ENCODE data around the gene KRT76. TPM values are rescaled to one million over a fixed set of nuclear protein-coding genes. Genes with fewer than 3 reads are reported as not detected.

KRT76 gene
- total RNA-seq (2022; extraction: Qiagen RNA extraction; ENCODE audit: low read depth): not detected in 5 replicates

DNA sequence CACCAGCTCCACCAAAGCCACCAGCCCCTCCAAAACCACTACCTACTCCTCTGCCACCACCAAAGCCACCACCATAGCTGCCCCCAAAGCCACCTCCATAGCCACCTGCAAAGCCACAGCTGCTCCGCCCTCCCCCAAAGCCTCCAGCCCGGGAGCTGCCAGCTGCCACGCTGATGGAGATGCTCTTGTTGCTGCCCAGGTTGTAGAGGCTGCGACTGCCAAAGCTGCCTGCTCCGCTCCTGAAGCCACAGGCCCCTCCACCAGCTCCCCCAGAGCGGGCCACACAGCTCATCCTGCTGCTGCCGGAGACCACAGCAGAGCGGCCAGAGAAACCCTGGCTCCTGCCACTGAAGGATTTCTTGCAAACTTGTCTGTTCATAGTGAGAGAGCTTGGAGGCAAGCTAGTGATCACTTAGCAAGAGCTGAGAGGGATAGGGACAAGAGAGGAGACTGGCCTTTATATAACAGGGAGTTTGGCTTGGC lies at the start of gene KRT76:
Gene KRT76, minus strand, starts transcription at position 433 of the 483 bp plus-strand sequence. Its CDS starts 54 bp downstream, at position 379.

DNA sequence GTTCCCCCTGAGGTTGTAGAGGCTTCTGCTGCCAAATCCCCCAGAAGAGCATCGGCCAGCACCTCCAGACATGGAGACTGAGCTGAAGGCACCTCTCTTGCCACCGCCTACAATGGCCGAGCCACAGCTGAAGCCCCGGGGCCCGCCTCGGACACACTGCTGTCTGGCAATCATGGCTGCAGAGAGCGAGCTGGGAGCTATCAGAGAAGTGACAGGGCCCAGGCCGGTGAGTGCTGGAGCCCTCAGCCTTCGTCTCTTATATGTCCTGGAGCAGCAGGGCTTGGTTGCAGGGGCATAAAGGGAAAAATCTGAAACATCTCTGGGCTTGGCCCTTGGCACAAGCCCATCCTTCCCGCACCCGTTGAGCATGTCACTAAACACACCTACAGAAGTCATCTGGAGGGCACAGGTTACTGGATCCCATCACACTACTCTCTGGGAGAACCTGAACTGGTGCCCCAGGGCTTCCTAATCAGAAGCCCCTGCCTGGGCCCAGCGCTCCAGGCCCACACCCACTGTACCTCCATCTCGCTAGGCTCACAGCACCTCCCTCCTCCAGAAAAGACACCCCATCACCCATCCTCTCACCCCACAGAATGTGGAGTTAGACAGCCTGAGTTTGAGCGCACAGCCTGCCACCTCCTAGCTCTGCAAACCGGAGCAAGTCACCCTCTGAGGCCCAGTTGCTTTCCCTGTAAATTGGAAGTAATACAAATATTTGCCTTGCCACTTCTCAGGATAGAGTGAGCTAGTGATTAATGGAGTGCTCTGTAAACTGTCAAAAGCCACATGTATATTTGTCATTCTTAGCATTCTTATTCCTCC lies 37.0 kb upstream of the KRT76 start, which contains the start of gene KRT4:
Gene KRT4, minus strand, starts transcription at position 232 of the 825 bp plus-strand sequence. Its CDS starts 58 bp downstream, at position 174.

DNA sequence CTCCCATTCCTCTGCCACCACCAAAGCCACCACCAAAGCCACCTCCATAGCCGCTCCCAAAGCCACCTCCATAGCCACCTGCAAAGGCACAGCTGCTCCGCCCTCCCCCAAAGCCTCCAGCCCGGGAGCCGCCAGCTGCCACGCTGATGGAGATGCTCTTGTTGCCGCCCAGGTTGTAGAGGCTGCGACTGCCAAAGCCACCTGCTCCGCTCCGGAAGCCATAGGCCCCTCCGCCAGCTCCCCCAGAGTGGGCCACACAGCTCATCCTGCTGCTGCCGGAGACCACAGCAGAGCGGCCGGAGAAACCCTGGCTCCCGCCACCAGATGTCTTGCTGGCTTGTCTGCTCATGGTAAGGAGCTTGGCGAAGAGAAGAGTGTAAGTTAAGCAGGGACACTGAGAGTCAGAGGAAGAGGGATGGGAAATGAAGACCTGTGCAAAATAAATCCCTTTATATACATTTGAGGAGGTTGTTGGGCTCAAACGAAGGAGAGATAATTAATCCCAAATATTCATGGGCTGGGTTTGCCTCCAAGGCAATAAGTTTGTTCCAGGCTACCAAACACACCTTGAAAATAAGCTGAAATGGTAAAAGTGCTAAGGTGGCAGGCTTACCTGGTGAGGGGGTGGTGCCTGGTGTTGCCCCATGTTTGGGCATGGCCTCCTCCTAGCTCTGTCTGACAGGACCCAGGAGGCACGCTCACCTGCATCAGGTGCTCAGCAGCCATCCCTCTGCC lies 18.7 kb upstream of the KRT76 start, which contains the start of gene KRT3:
Gene KRT3, minus strand, starts transcription at position 424 of the 735 bp plus-strand sequence. Its CDS starts 75 bp downstream, at position 349.

Other genes starting within 250 kb of the KRT76 start
- not detected in 5 replicates for gene KRT71, start 224.2 kb downstream of the KRT76 start, total RNA-seq (2022; extraction: Qiagen RNA extraction; ENCODE audit: low read depth)
- gene KRT74, start 203.5 kb downstream of the KRT76 start, total RNA-seq (2022; extraction: Qiagen RNA extraction; ENCODE audit: low read depth): not detected in 5 replicates
- gene KRT72, start 175.9 kb downstream of the KRT76 start, total RNA-seq (2022; extraction: Qiagen RNA extraction; ENCODE audit: low read depth): not detected in 5 replicates
- gene KRT73, start 158.8 kb downstream of the KRT76 start, total RNA-seq (2022; extraction: Qiagen RNA extraction; ENCODE audit: low read depth): not detected in 5 replicates
- gene KRT2, start 125.1 kb downstream of the KRT76 start, total RNA-seq (2022; extraction: Qiagen RNA extraction; ENCODE audit: low read depth): 0.05 TPM in 1 of 5 replicates, not detected in the others
- gene KRT1, start 96.9 kb downstream of the KRT76 start, total RNA-seq (2022; extraction: Qiagen RNA extraction; ENCODE audit: low read depth): not detected in 5 replicates
- gene KRT77, start 73.8 kb downstream of the KRT76 start, total RNA-seq (2022; extraction: Qiagen RNA extraction; ENCODE audit: low read depth): not detected in 5 replicates
- gene KRT3, start 18.8 kb upstream of the KRT76 start, total RNA-seq (2022; extraction: Qiagen RNA extraction; ENCODE audit: low read depth): 0.05 to 0.08 TPM (median 0.07 TPM) in 3 of 5 replicates, not detected in the others
- 2.6 to 4.3 TPM (median 3.1 TPM) in 5 replicates for gene KRT4, start 36.8 kb upstream of the KRT76 start, total RNA-seq (2022; extraction: Qiagen RNA extraction; ENCODE audit: low read depth)
- 0.21 TPM in 2 of 5 replicates, not detected in the others for gene KRT79, start 57.0 kb upstream of the KRT76 start, total RNA-seq (2022; extraction: Qiagen RNA extraction; ENCODE audit: low read depth)
- gene KRT78, start 71.6 kb upstream of the KRT76 start, total RNA-seq (2022; extraction: Qiagen RNA extraction; ENCODE audit: low read depth): 0.08 TPM in 1 of 5 replicates, not detected in the others
- 2,919 to 3,631 TPM (median 3,474 TPM) in 5 replicates for gene KRT8, start 127.7 kb upstream of the KRT76 start, total RNA-seq (2022; extraction: Qiagen RNA extraction; ENCODE audit: low read depth)
- gene KRT18, start 171.8 kb upstream of the KRT76 start, total RNA-seq (2022; extraction: Qiagen RNA extraction; ENCODE audit: low read depth): 2,005 to 2,508 TPM (median 2,382 TPM) in 5 replicates
- gene EIF4B, start 229.1 kb upstream of the KRT76 start, total RNA-seq (2022; extraction: Qiagen RNA extraction; ENCODE audit: low read depth): 250 to 434 TPM (median 269 TPM) in 5 replicates